GM12801 (cell line): ENCODE data around the gene PPP1R12C.

Experiments used
- TF ChIP-seq, protein P1 (sequence below): IDR thresholded peaks from one replicate; pipeline ENCODE4 v1.5.1; 2011; ENCODE audit warnings: control low read depth; ENCODE audit not compliant: insufficient read length; ENCODE audit errors: extremely low read depth

PPP1R12C gene

DNA sequence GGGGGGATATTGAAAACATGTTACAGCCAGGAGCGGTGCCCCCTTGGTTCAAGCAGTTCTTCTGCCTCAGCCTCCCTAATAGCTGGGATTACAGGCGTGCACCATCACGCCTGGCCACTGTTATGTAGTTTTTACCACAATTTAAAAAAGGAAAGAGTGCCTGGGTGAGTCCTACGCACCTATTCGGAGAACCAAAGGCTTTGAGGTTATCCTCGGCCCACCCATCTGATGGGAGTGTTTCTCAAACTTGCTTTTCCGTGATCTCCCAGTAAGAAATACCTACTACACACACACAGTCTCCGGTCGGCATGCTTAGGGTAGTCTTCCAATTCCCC is 75.1 kb downstream of the PPP1R12C start:
- TF ChIP-seq, protein P1, sequence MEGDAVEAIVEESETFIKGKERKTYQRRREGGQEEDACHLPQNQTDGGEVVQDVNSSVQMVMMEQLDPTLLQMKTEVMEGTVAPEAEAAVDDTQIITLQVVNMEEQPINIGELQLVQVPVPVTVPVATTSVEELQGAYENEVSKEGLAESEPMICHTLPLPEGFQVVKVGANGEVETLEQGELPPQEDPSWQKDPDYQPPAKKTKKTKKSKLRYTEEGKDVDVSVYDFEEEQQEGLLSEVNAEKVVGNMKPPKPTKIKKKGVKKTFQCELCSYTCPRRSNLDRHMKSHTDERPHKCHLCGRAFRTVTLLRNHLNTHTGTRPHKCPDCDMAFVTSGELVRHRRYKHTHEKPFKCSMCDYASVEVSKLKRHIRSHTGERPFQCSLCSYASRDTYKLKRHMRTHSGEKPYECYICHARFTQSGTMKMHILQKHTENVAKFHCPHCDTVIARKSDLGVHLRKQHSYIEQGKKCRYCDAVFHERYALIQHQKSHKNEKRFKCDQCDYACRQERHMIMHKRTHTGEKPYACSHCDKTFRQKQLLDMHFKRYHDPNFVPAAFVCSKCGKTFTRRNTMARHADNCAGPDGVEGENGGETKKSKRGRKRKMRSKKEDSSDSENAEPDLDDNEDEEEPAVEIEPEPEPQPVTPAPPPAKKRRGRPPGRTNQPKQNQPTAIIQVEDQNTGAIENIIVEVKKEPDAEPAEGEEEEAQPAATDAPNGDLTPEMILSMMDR, result no peak

DNA sequence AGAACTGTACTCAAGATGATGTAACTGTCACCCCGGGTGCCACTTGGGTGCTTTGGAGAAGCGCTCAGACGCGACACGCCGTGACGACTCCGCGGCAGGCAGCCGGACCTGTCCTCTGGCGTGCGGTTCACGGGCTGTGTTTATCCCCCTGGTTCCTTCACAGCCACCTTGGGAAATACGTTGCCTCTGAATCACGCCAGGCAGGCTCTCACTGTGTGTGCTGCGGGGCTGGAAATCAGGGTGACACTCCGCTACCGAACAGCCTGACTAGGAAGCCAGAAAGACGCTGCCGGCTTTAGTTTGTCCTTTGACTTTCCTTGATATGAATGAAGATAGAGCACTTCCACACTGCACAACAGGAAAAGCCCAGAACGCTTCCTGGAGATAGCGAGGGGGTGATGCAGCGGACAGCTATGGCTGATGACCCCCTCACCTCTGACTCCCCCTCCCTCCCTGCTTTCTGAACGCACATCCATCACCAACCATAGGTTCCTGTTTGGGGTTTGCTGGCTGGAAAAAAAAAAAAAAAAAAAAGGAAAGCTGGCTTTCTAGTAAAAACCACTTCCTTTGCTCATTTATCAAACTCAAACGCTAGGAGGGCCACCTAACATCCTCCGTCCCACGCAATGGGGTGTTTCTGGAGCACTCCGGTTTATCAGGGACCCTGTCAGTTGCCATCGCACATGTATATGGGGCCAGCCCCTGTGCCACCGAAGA is 75.7 kb downstream of the PPP1R12C start:
- TF ChIP-seq, protein P1, result no peak

DNA sequence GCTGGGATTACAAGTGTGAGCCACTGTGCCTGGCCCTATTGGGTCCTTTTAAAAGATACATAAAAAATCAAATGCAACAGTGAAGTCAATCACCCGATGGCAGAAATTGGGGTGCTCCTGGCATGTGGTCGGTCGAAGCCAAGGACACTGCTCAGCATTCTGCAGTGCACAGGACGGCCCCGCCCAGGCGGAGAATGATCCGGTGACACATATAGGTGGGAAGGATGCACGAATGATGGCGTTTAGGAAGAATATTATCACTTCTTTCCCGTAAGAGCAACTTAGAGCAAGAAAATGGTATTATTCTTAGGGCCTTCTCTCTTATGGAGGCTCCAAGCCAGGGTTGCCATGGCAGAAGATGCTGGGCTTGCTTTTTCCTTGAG is 76.2 kb downstream of the PPP1R12C start:
- TF ChIP-seq, protein P1, result no peak
